Thyroid gland (tissue), 4 donors: ENCODE data around the gene AGTRAP. TPM values are rescaled to one million over a fixed set of nuclear protein-coding genes. Genes with fewer than 3 reads are reported as not detected.

Experiments used
- DNase-seq, 2 donors: peaks; one replicate each; pipeline ENCODE4 v3.0.0-alpha.2; 2019
- H3K27ac ChIP-seq, 3 donors: fragments of 200-600 bp; sonication (generic); 1 replicate in 2 of 3; 2 replicates in 1 of 3; pipeline ENCODE4 v1.5.1; 2016 to 2019; ENCODE audit warnings: mild to moderate bottlenecking in 1 of 3, moderate library complexity in 1 of 3
- H3K27me3 ChIP-seq: fragments of 200-600 bp; sonication (generic); one replicate; pipeline ENCODE4 v1.5.1; 2019
- H3K36me3 ChIP-seq, 2 donors: fragments of 200-600 bp; sonication (generic); one replicate each; pipeline ENCODE4 v1.5.1; 2016 to 2019
- H3K4me1 ChIP-seq, 2 donors: fragments of 200-600 bp; sonication (generic); one replicate each; pipeline ENCODE4 v1.5.1; 2017 to 2019
- H3K4me3 ChIP-seq, 3 donors: fragments of 200-600 bp; sonication (generic); replicated peaks in 1 of 3; 1 replicate in 2 of 3; 2 replicates in 1 of 3; pipeline ENCODE4 v1.5.1; 2016; ENCODE audit warnings: mild to moderate bottlenecking in 1 of 3
- H3K9me3 ChIP-seq: fragments of 200-600 bp; sonication (generic); one replicate; pipeline ENCODE4 v1.5.1; 2017
- CTCF ChIP-seq, 6 experiments: fragments of 200-600 bp in 3 of 6; fragments of 450-650 bp in 3 of 6; sonication (generic) in 3 of 6; IDR thresholded peaks; one replicate each; pipeline ENCODE4 v1.5.1; 2016 to 2019; ENCODE audit warnings: antibody characterized with exemption in 6 of 6, mild to moderate bottlenecking in 2 of 6, inconsistent platforms in 1 of 6, moderate library complexity in 1 of 6
- POLR2A ChIP-seq, 2 donors: fragments of 450-650 bp; IDR thresholded peaks; one replicate each; pipeline ENCODE4 v1.6.1; 2017; ENCODE audit warnings: antibody characterized with exemption in 2 of 2, mild to moderate bottlenecking in 2 of 2, moderate library complexity in 1 of 2
- WGBS, 2 donors: methylation state at CpG; one replicate each; pipeline ENCODE4 v1.1.5; 2017; 5-methylcytosine and 5-hydroxymethylcytosine counted together
- intact Hi-C: fragments of 100-400 bp; cut with DNase I; formaldehyde crosslinking; loops from one replicate; pipeline ENCODE4 v1.15.1; 2023
- total RNA-seq, 4 donors: library from RNA; depleted of rRNA; stranded (reverse); fragments of >200 nt; gene quantifications; one replicate each; pipeline ENCODE4 v1.2.3, GENCODE V29; 2016

AGTRAP gene
- total RNA-seq, 4 donors from 2014 or later: 35.6 to 72.4 (median 63.6) TPM

GRCh38 chr1:11772458-11772857, 36.5 kb downstream of the AGTRAP start:
- DNase-seq: no peak
- 59 to 71% methylated on average over 5 of the region's 5 CpGs for WGBS, 2 donors
- intact Hi-C loops: no loop called here
- no peaks in the 10 kb centered on the region for H3K4me1 ChIP-seq
- no peak overlapping the region for H3K4me3 ChIP-seq
- TF ChIP-seq CTCF (IDR thresholded peaks at IDR 0.05) (no peak), POLR2A (IDR thresholded peaks at IDR 0.05) (no peak)
- no peaks in the 10 kb centered on the region for H3K27me3 ChIP-seq
- no peak overlapping the region for H3K27ac ChIP-seq
- H3K36me3 ChIP-seq: no peaks in the 10 kb centered on the region
- no peaks in the 10 kb centered on the region for H3K9me3 ChIP-seq

GRCh38 chr1:11774753-11775152, 38.8 kb downstream of the AGTRAP start:
- Histone ChIP-seq H3K36me3 (no peaks in the 10 kb centered on the region), H3K9me3 (no peaks in the 10 kb centered on the region), H3K4me3 (no peak overlapping the region), H3K27ac (no peak overlapping the region), H3K27me3 (no peaks in the 10 kb centered on the region), H3K4me1 (no peaks in the 10 kb centered on the region)
- intact Hi-C loops: no loop called here
- TF ChIP-seq POLR2A (IDR thresholded peaks at IDR 0.05) (no peak), CTCF (IDR thresholded peaks at IDR 0.05) (no peak)
- no peak for DNase-seq
- 92% methylated on average over 9 of the region's 9 CpGs for WGBS, 2 donors

GRCh38 chr1:11777658-11778322, 41.9 kb downstream of the AGTRAP start:
- H3K27ac ChIP-seq: no peak overlapping the region
- DNase-seq: no peak
- intact Hi-C loops: no loop called here
- no peaks in the 10 kb centered on the region for H3K4me1 ChIP-seq
- no peaks in the 10 kb centered on the region for H3K9me3 ChIP-seq
- H3K36me3 ChIP-seq: no peaks in the 10 kb centered on the region
- TF ChIP-seq POLR2A (IDR thresholded peaks at IDR 0.05) (no peak), CTCF (IDR thresholded peaks at IDR 0.05) (no peak)
- no peak overlapping the region for H3K4me3 ChIP-seq
- H3K27me3 ChIP-seq: no peaks in the 10 kb centered on the region
- WGBS, 2 donors: 90 to 92% methylated on average over 8 of the region's 8 CpGs

- Histone ChIP-seq H3K36me3 (no peaks in the 10 kb centered on the region), H3K27ac (no peak overlapping the region), H3K9me3 (no peaks in the 10 kb centered on the region), H3K27me3 (no peaks in the 10 kb centered on the region), H3K4me1 (no peaks in the 10 kb centered on the region), H3K4me3 (no peak overlapping the region)
- TF ChIP-seq POLR2A (IDR thresholded peaks at IDR 0.05) (no peak), CTCF (IDR thresholded peaks at IDR 0.05) (no peak)
- no peak for DNase-seq
- intact Hi-C loops: no loop called here
- 92 to 98% methylated on average over 5 to 7 of the region's 9 CpGs for WGBS, 2 donors
Observed at GRCh38 chr1:11778336-11778735, 42.4 kb downstream of the AGTRAP start.

GRCh38 chr1:11778844-11779623, 43.1 kb downstream of the AGTRAP start:
- Histone ChIP-seq H3K4me1 (no peaks in the 10 kb centered on the region), H3K9me3 (no peaks in the 10 kb centered on the region), H3K36me3 (no peaks in the 10 kb centered on the region), H3K4me3 (no peak overlapping the region), H3K27me3 (no peaks in the 10 kb centered on the region), H3K27ac (no peak overlapping the region)
- no peak for TF ChIP-seq CTCF (IDR thresholded peaks at IDR 0.05)
- TF ChIP-seq POLR2A (IDR thresholded peaks at IDR 0.05): no peak
- 91 to 93% methylated on average over 13 to 15 of the region's 15 CpGs for WGBS, 2 donors
- intact Hi-C loops: no loop called here
- no peak for DNase-seq
